ENCODE data around the gene PEX26.
"Not testable (repeated sequence)": the region's sequence is repeated elsewhere in the genome, so short reads cannot be mapped to it uniquely, and the experiment has no call there.

Gene PEX26

DNA sequence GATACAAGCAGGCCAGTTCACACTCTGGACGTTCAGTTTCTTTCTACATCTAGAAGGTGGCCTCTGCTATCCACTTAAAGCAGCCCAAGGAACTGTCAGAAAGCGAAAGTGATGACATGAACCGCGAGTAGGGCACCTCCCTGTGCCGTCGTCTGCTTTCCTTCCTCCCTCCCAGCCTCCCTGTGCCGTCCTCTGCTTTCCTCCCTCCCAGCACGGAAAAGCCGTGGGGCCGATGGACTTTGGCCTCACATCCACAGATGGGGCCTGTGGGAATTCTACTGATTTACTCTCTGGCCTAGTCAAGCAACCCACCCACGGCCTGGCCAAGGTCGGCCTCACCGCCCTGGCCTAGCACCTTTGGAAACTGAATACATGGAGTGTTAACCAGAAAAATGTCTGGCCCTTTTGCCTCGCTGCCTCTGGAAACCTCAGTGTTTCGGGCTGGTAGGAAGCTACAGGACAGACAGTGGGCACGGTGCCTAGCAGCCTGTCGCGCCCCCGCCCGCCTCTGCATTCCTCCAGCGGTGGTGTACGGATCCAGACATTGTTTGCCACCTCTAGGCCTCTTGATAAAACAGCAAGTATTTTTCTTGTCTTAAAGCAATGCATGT, 14.2 kb downstream of the PEX26 start:
- in situ Hi-C loops (cut with MboI; ENCODE audit: low sequenced_read_pairs) = no loop called here

DNA sequence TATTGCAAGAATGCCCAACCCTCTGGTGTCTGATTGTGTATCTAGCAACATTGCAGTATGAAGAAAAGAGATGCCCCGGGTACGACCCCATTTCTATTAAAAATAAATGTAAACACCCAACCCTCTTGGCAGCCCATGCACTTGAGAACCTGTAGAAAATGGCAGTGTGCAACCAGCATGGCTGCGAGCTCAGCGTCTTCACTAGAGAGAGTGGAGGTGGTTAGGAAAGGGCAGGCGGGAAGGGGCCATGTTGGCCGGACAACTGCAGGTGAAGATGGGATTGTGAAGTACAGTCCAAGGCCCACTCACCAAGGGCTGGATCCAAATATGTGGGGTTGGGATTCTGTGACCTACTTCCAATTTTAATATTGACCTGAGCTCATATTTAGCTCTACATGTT, 15.9 kb downstream of the PEX26 start:
- in situ Hi-C loops (cut with MboI; ENCODE audit: low sequenced_read_pairs) = no loop called here

DNA sequence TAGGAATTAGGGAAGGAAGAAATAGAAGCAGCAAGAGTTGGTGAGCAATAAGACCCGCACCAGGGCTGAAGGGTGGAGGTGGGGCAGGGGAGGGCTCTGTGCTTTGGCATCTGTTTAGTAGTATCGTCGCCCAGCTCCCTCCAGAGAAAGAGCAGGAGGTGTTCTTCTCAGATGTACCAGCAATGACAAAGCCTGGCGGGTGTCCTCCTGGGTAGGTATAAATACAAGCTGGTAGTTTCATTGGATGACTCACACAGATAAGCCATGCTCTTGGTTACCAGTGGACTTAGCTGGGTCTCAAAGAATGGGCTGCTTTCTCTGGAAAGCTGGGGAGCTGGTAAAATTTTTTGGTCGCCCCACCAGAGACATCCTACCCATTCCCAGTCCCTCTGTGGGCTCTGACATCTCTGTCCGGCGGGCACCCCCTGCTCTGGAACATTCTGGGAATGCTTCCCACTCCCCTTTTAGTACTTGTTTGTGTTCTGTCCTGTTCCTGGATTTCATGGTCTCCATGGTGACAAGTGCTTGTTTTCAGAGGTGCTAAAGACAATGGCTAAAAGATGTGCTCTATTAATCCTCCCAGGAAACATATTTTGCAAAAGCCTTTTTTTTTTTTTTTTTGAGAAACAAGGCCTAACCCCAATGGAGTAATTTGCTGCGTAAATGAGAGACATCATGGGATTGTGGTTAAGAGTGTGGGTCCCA, 17.5 kb downstream of the PEX26 start:
- in situ Hi-C loops (cut with MboI; ENCODE audit: low sequenced_read_pairs) = no loop called here

GRCh38 chr22:18096823-18097222, 19.0 kb downstream of the PEX26 start:
- in situ Hi-C loops (cut with MboI; ENCODE audit: low sequenced_read_pairs) = no loop called here

DNA sequence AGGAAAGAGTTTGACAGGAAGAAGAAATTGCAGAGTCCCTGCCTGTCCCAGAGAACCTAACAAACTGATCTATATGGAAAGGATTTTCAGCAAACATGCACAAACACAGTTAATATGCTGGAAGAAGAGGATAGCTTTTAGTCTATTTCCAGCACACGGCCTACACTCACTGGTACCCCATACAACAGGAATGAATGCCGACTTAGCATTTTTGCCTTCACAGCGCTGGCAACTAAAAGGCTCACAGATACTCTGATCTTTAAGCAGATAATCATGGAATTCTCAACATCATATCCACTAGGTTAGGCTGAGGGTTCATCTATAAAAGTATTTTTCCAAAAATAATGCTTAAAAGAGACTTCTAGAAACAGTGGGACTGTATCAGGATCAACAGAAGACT, 23.0 kb downstream of the PEX26 start:
- in situ Hi-C loops (cut with MboI; ENCODE audit: low sequenced_read_pairs) = no loop called here

DNA sequence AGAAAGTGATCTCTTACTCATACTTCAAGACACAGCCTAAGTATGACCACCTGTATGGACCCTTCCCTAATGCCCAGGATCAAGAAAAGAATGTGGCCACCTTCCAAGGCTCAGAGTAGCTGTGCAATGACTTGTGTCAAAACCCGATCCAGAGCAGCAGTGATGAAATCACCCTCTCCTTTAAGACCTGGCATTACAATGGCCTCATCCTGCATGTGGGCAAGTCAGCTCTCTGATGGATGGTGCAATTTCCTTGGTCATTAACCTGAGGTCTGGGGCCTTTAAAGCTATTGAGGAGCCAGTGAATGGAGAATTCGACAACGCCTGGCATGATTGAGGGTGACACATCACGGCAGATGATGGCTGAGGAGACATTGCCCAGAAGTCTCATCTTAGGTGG, 23.7 kb downstream of the PEX26 start:
- in situ Hi-C loops (cut with MboI; ENCODE audit: low sequenced_read_pairs) = no loop called here

DNA sequence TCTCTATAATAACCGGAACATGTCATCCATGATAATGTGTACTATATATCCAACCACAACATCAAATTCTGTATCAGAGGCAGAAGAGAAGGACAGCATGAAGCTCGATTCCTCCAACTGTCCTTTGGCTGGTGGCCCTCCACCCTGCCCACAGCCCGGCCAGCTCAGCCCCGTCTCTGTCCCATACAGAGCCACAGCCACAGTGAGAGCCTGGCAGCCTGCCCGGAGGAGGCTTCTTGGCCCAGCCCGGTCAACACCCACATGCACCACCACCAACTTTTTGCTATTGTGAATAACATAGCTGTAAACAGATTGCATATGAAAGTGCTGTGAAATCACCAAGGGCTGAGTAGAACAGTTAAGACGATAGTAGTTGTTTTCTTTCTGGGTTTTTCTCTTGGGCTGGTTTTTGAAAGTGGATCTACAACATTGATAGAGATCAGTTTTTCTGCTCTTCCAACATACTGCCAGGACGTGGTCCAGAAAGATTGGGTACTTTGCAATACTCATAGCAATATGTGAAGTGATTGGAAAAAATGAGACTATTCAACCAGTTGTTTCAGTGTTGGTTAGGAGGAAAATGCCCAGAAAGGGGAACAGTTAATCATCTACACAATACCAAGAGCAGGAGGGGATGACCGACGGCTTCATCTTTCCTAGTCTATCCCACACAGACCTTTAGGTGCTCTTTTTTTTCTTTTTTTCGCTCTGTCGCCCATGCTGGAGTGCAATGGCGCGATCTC, 25.9 kb downstream of the PEX26 start:
- in situ Hi-C loops (cut with MboI; ENCODE audit: low sequenced_read_pairs) = no loop called here

DNA sequence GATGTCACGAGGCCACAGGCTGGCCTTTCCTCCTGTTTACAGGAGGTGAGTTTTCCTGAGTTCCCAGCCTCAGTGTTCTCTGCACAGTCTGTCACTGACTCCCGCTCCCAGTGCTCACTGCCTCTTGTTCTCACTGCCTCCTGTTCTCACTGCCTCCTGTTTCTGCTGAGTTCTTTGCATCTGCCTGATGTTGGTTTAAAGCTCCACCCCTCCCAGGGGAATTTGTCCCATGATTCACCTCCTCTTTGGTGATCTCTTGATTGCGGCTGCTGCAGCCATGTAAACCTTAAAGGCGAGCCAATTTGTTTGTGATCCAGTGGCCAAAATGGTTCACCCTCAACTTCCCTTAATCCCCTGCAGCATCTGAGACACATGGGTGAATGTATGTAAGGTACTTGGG, 26.8 kb downstream of the PEX26 start:
- in situ Hi-C loops (cut with MboI; ENCODE audit: low sequenced_read_pairs) = no loop called here

GRCh38 chr22:18105981-18106380, 28.2 kb downstream of the PEX26 start:
- in situ Hi-C loops (cut with MboI; ENCODE audit: low sequenced_read_pairs) = not testable (repeated sequence)

GRCh38 chr22:18106550-18107341, 29.0 kb downstream of the PEX26 start:
- in situ Hi-C loops (cut with MboI; ENCODE audit: low sequenced_read_pairs) = not testable (repeated sequence)

DNA sequence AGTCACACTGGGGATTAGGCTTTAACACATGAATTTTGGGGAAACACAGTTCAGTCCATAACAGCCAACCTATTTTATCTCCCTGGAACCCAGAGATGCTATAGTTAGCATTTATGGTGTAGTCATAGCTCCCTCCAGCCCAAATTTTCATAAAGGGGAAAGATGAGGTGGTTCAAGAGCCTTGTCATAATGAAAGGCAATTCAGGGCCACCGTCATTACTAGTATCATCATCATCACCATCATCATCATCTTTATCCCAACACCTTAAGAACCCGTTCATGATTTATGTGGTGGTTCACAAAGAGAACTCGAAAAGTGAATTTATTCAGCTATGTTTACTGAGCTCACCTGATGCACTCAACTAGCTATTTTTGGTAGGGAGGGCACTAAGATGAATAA, 30.4 kb downstream of the PEX26 start:
- in situ Hi-C loops (cut with MboI; ENCODE audit: low sequenced_read_pairs) = no loop called here

GRCh38 chr22:18109410-18110193, 31.8 kb downstream of the PEX26 start:
- in situ Hi-C loops (cut with MboI; ENCODE audit: low sequenced_read_pairs) = no loop called here

DNA sequence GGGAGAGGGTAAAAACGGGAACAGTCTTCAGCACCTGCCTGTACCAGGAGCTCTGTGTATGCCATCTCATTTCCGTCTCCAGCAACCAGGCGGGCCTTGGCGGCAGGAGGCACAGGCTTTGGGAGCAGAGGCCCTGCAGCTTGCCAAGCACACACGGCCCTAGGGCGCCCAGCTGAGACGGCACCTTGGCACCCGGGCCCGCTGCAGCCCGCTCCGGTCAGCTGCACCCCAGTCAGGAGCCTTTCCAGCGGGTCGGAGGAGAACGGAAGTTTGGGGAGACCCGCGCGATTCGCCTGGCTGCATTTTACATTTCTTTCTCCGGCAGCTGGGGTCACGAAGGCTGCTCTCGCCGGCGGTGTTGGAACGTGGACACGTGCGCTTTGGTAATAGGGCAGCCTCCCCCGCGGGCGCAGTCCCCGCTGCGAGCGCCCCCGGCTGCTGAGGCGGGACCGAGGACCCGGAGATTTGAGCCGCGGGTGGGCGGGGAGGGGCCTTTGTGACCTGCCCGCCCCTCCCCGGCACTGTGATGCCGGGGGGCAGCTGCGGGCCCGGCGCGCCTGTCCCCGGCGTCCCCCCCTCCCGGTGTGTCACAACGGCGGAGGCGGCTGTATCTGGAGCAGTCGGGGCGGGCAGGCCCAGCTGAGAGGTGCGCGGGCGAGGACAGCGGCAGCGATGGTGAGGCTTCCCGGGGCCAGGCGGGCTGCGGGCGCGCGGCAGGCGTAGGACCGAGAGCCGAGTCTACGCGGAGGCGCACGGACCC, 32.6 kb downstream of the PEX26 start, which contains the start of gene TUBA8:
TUBA8 (plus strand) TSS at position 616 of the 760 bp plus-strand sequence; CDS start at position 673, 57 bp downstream.
- in situ Hi-C loops (cut with MboI; ENCODE audit: low sequenced_read_pairs) = no loop called here

DNA sequence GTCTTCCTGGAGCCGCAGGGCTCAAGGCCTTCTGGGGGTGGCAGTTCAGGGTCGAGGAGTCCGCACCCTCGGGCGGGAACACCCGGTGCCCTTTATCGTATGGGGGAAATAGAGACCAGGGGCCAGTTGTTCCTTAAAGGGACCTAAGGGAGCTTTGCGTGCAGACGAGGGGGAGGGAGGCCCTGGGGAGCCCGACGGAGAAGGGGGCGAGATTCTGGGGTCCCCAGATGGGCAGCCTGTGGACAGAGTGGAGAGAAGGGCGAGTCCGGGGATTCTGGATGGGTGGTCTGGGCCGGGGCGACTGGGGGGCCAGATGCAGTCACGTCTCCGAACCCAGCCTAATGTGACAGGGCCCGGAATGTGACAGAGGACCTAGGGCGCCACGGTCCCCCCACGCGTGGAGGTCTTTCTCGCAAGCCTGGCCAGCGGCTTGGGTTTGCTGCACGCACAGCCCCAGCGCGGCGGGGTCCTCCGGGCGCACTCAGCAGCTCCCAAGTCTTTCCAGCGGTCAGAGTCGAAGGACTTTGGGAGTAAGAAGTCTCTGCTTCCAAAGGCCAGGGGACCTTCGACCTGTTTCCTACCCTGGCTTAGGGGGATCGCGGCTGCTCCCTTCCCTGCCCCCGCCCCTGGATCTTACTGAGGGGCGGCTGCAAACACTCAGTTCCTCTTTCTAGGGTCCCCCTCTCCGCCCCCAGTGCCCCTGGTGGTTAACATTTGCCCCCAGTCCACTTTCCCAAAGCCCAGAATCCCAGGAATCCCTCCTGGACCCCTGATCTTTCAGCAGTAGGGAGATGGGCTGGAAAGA, 33.4 kb downstream of the PEX26 start:
- in situ Hi-C loops (cut with MboI; ENCODE audit: low sequenced_read_pairs) = no loop called here

DNA sequence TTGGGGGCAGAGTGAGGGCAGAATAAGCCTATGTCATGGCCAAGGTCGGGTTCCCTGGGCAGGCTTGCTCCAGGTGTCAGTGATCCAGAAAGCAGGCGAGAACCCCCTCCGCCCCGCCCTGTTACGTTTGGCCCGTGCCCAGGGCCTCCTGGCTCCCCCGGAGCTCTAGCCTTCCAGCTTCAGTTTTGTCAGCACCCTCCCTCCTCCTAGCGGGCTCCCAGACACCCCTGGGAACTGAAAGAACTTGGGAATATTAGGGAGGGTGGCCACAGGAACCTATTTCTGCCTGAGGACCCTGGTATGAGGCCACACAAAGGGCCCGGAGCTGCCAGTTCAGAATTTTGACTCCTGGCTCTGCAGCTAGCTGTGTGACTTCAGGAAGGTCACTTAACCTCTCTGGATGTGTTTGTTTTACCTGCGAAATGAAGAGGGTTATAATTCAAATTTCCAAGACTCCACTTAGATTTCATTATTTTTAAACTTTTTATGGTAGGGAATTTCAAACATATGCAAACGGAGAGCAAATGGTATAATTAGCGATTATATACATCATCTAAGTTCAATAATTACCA, 34.1 kb downstream of the PEX26 start:
- in situ Hi-C loops (cut with MboI; ENCODE audit: low sequenced_read_pairs) = no loop called here

DNA sequence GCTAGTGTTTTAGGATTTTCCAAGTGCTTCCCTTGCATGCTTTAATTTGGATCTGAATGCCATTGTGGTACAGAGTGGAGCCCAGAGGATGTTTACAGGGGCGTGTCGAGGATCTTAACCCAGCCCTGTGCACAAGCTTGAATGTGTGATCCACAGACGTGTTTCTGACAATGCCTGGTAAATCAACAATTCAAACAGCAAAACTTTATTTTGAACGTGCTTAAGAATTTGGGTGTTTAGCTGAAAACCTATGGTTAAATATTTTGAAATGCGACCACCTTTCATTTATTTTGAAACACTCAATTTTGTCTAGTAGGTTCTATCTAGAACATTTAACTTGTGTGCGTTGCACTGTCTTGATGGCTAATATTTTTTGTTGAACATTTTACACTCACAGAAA, 34.6 kb downstream of the PEX26 start:
- in situ Hi-C loops (cut with MboI; ENCODE audit: low sequenced_read_pairs) = no loop called here

DNA sequence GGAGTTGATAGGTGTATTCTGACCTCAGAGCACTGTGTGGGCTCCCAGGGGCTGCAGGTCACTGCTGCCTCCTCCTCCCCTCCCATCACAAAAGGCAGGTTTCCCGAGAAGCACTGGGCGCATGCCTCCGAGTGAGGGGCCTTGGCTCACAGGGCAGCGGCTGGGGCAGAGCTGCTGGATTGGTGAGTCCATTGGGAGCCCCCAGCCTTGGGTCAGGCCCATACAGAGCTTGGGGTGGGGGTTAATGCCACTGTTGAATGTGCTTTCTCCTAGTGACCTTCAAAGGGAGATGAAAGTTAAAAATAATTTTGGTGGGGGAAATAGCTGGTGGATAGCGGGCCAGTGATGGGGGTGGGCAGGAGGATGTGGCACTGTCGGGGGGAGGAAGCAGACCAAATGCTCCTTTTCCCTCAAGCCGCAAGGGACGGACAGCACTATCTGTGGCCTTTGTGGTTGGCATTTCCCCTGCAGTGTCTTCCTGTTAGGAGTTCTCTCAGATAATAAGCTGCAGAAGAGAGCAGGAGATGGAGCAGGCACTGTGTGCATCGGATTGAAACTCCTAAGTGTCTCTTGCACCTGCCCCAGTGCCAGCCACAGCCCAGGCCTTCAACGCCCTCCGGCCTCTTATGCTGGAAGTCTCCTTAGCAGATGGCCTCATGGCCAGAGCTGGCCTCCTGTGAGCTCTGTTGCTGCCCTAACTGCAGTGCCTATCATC, 36.0 kb downstream of the PEX26 start:
- in situ Hi-C loops (cut with MboI; ENCODE audit: low sequenced_read_pairs) = no loop called here

DNA sequence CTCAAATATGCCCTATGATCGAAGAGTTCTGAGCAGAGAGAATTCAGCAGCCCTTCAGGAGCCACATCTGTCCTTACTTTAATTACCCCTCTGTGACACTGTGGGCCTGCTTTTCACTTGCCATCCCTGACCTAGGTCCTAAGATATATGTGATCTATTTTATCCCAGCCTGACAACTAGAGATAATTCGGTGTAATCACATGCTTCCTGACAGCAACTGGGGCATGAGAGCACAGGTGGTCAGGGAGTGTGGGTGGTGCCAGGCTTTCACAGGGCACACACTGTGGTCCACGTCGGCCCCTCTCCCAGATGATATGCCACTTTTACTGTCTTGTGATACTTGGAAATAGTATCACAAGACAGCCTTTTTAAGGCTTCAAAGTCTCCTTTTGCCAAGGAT, 36.7 kb downstream of the PEX26 start:
- in situ Hi-C loops (cut with MboI; ENCODE audit: low sequenced_read_pairs) = no loop called here
